ENCODE results near the gene METAP1D. TPM values are rescaled to one million over a fixed set of nuclear protein-coding genes. Genes with fewer than 3 reads are reported as not detected.

The METAP1D gene
- total RNA-seq, 2 experiments from 2014 or later, result 3.9 to 6.4 TPM

- Mint-ChIP-seq H3K4me1 (no peaks in the 10 kb centered on the region), H3K27ac (no peak overlapping the region), H3K4me3 (no peak overlapping the region), H3K36me3 (no peaks in the 10 kb centered on the region), H3K9me3 (ENCODE audit: low read depth) (no peaks in the 10 kb centered on the region), H3K27me3 (peaks cover 31% of the 10 kb centered on the region)
- CTCF ChIA-PET, result interaction anchor here (1.4 to 5.0 kb wide), 2 partner anchors 12 kb away, joined by 5 to 28 read pairs; partner anchors contain the start of gene DLX2
- no peak for ATAC-seq
- DNase-seq, result no peak
Measured at GRCh38 chr2:172114579-172114978, 114.8 kb downstream of the METAP1D start.

- no peaks in the 10 kb centered on the region for H3K4me1 Mint-ChIP-seq
- H3K9me3 Mint-ChIP-seq (ENCODE audit: low read depth), result no peaks in the 10 kb centered on the region
Measured at GRCh38 chr2:172116107-172116506, 116.4 kb downstream of the METAP1D start.

GRCh38 chr2:172119089-172119488 is 119.3 kb downstream of the METAP1D start:
- DNase-seq, result no peak
- Mint-ChIP-seq H3K27me3 (peaks cover 25% of the 10 kb centered on the region), H3K36me3 (no peaks in the 10 kb centered on the region), H3K4me1 (no peaks in the 10 kb centered on the region), H3K4me3 (no peak overlapping the region), H3K27ac (no peak overlapping the region), H3K9me3 (ENCODE audit: low read depth) (no peaks in the 10 kb centered on the region)
- ATAC-seq, result no peak
- CTCF ChIA-PET, result interaction anchor here (1.0 to 2.2 kb wide), 3 partner anchors 8 to 12 kb away, joined by 4 to 10 read pairs (median 6); no protein-coding TSS in a partner anchor

More at GRCh38 chr2:172116107-172116506, 116.4 kb downstream of the METAP1D start:
- DNase-seq (no peak), ATAC-seq (no peak)
- H3K27me3 Mint-ChIP-seq, result peaks cover 32% of the 10 kb centered on the region
- no peaks in the 10 kb centered on the region for H3K36me3 Mint-ChIP-seq
- H3K27ac Mint-ChIP-seq, result no peak overlapping the region
- H3K4me3 Mint-ChIP-seq, result no peak overlapping the region
- CTCF ChIA-PET, result interaction anchor here (5.0 kb wide), 1 partner anchor 11 kb away, joined by 28 read pairs; no protein-coding TSS in a partner anchor

- CTCF ChIA-PET, result interaction anchor here (1.5 kb wide), 1 partner anchor 14 kb away, joined by 6 read pairs; no protein-coding TSS in a partner anchor
- no peak overlapping the region for H3K4me3 Mint-ChIP-seq
- H3K27ac Mint-ChIP-seq, result no peak overlapping the region
- DNase-seq (no peak), ATAC-seq (no peak)
- H3K27me3 Mint-ChIP-seq, result peaks cover 19% of the 10 kb centered on the region
- no peaks in the 10 kb centered on the region for H3K36me3 Mint-ChIP-seq
- no peaks in the 10 kb centered on the region for H3K9me3 Mint-ChIP-seq (ENCODE audit: low read depth)
- no peaks in the 10 kb centered on the region for H3K4me1 Mint-ChIP-seq
Measured at GRCh38 chr2:172120118-172120517, 120.4 kb downstream of the METAP1D start.

DNA sequence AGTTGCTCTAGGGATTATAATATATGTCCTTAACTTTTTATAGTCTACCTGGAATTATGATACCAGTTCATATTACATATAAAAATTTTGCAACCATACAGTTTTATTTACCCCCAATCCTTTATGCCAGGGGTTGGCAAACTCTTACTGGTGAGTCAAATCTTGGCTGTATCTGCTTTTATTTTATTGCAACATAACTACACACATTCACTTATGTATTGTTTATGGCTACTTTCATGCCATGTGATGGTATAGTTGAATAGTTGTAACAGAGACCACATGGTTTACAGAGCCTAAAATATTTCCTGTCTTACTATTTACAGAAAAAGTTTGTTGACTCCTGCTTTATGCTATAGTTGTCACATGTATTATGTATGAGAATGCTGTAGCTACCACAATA is 128.7 kb downstream of the METAP1D start:
- Mint-ChIP-seq H3K27me3 (peaks cover 8% of the 10 kb centered on the region), H3K4me1 (no peaks in the 10 kb centered on the region), H3K4me3 (no peak overlapping the region), H3K9me3 (ENCODE audit: low read depth) (no peaks in the 10 kb centered on the region), H3K36me3 (no peaks in the 10 kb centered on the region), H3K27ac (no peak overlapping the region)
- DNase-seq, result no peak
- ATAC-seq, result no peak
- CTCF ChIA-PET, result interaction anchor here (0.7 to 3.5 kb wide), 6 partner anchors 11 to 555 kb away, joined by 3 to 20 read pairs (median 6); partner anchors contain the start of gene DLX2

DNA sequence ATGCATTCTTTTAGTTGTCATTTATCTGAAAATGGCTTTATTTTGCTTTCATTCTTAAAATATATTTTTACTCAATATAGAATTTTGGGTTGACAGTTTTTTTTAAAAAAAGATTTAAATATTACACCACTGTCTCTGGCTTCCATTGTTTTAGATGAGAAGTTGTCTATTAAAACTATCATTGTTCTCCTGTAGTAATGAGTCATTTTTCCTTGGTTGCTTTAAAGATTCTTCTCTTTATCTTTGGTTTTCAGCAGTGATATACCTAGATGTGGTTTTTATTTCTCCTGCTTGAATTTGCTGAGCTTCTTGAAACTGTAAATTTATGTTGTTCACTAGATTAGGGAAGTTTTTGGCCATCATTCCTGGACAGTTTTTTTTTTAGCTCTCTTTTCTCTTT is 129.7 kb downstream of the METAP1D start:
- H3K27me3 Mint-ChIP-seq, result peaks cover 12% of the 10 kb centered on the region
- DNase-seq (no peak), ATAC-seq (no peak)
- CTCF ChIA-PET, result interaction anchor here (0.7 to 3.5 kb wide), 4 partner anchors 10 to 580 kb away, joined by 3 to 15 read pairs (median 4); no protein-coding TSS in a partner anchor
- no peaks in the 10 kb centered on the region for H3K9me3 Mint-ChIP-seq (ENCODE audit: low read depth)
- no peak overlapping the region for H3K27ac Mint-ChIP-seq
- H3K36me3 Mint-ChIP-seq, result no peaks in the 10 kb centered on the region
- H3K4me3 Mint-ChIP-seq, result no peak overlapping the region
- H3K4me1 Mint-ChIP-seq, result no peaks in the 10 kb centered on the region

Other genes with a start within 250 kb of the METAP1D start
- 10 to 100 TPM; 28.9 to 31.3 TPM for gene SLC25A12, start 105.7 kb upstream of the METAP1D start, total RNA-seq
- 10 to 100 TPM; 60.2 to 70.9 TPM for gene HAT1, start 77.5 kb upstream of the METAP1D start, total RNA-seq
- gene DLX1, start 85.6 kb downstream of the METAP1D start, total RNA-seq, result not detected
- under 1 TPM in 1 of 2 experiments, not detected in 1; 0.12 TPM for gene DLX2, start 102.9 kb downstream of the METAP1D start, total RNA-seq